Skin of body (tissue), 1 donor: ENCODE data around the gene ASMTL. TPM values are rescaled to one million over a fixed set of nuclear protein-coding genes. Genes with fewer than 3 reads are reported as not detected.

ENCODE experiments used
- total RNA-seq: library from RNA; depleted of rRNA; stranded (reverse); fragments of >200 nt; gene quantifications from one replicate; pipeline ENCODE4 v1.2.3, GENCODE V29; 2014

ASMTL gene
- total RNA-seq, 1 donor from 2014 or later = 10.2 TPM

Other genes starting within 250 kb of the ASMTL start
- gene CRLF2, start 240.3 kb downstream of the ASMTL start, total RNA-seq = 0.49 TPM
- gene CSF2RA, start 184.1 kb downstream of the ASMTL start, total RNA-seq = 9.0 TPM
- gene IL3RA, start 116.1 kb downstream of the ASMTL start, total RNA-seq = 5.7 TPM
- gene SLC25A6, start 60.8 kb downstream of the ASMTL start, total RNA-seq = 126 TPM
- 0.99 TPM for gene P2RY8, start 84.3 kb upstream of the ASMTL start, total RNA-seq
- 20.1 TPM for gene AKAP17A, start 138.7 kb upstream of the ASMTL start, total RNA-seq
- 0.20 TPM for gene ASMT, start 162.2 kb upstream of the ASMTL start, total RNA-seq